Measurements from ENCODE around the gene PURA. TPM values are rescaled to one million over a fixed set of nuclear protein-coding genes. Genes with fewer than 3 reads are reported as not detected.

The PURA gene
- total and polyA plus RNA-seq, 12 donors, result 3.2 to 27.7 (median 24.2) TPM

GRCh38 chr5:140159014-140159927 lies 45.4 kb downstream of the PURA start:
- WGBS, 2 donors, result 77 to 81% methylated on average over 7 of the region's 7 CpGs
- intact Hi-C loops (cut with DNase I), result loop anchor here in 6 of 10 donors (5.0 to 10.0 kb wide), 6 partner anchors 184 to 374 kb away; no protein-coding TSS in a partner anchor

GRCh38 chr5:140162275-140162674 lies 48.4 kb downstream of the PURA start:
- ATAC-seq, result no peak
- Histone ChIP-seq H3K9me3 (no peaks in the 10 kb centered on the region), H3K27me3 (no peaks in the 10 kb centered on the region), H3K36me3 (no peaks in the 10 kb centered on the region), H3K27ac (no peak overlapping the region), H3K4me3 (no peak overlapping the region), H3K4me1 (peaks cover 0 to 20% (median 7%) of the 10 kb centered on the region in 9 donors)
- intact Hi-C loops (cut with DNase I), result no loop called here
- TF ChIP-seq, protein P1, sequence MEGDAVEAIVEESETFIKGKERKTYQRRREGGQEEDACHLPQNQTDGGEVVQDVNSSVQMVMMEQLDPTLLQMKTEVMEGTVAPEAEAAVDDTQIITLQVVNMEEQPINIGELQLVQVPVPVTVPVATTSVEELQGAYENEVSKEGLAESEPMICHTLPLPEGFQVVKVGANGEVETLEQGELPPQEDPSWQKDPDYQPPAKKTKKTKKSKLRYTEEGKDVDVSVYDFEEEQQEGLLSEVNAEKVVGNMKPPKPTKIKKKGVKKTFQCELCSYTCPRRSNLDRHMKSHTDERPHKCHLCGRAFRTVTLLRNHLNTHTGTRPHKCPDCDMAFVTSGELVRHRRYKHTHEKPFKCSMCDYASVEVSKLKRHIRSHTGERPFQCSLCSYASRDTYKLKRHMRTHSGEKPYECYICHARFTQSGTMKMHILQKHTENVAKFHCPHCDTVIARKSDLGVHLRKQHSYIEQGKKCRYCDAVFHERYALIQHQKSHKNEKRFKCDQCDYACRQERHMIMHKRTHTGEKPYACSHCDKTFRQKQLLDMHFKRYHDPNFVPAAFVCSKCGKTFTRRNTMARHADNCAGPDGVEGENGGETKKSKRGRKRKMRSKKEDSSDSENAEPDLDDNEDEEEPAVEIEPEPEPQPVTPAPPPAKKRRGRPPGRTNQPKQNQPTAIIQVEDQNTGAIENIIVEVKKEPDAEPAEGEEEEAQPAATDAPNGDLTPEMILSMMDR (IDR thresholded peaks at IDR 0.05), result no peak
- DNase-seq, result no peak
- 90 to 93% methylated on average over 5 of the region's 5 CpGs for WGBS, 2 donors

More at GRCh38 chr5:140159014-140159927, 45.4 kb downstream of the PURA start:
- no peak for ATAC-seq
- no peak overlapping the region for H3K4me3 ChIP-seq
- no peak for DNase-seq
- H3K4me1 ChIP-seq, result peaks cover 0 to 22% (median 13%) of the 10 kb centered on the region in 9 donors
- H3K27ac ChIP-seq, result no peak overlapping the region
- no peaks in the 10 kb centered on the region for H3K36me3 ChIP-seq
- H3K27me3 ChIP-seq, result no peaks in the 10 kb centered on the region
- TF ChIP-seq, protein P1 (IDR thresholded peaks at IDR 0.05), result no peak
- H3K9me3 ChIP-seq, result no peaks in the 10 kb centered on the region

GRCh38 chr5:140162781-140163180 lies 48.9 kb downstream of the PURA start:
- no peak overlapping the region for H3K27ac ChIP-seq
- no peak overlapping the region for H3K4me3 ChIP-seq
- no peaks in the 10 kb centered on the region for H3K36me3 ChIP-seq
- H3K27me3 ChIP-seq, result no peaks in the 10 kb centered on the region
- intact Hi-C loops (cut with DNase I), result no loop called here
- TF ChIP-seq, protein P1 (IDR thresholded peaks at IDR 0.05), result no peak
- DNase-seq (no peak), ATAC-seq (no peak)
- WGBS, 2 donors, result 81% methylated on average over 5 of the region's 5 CpGs
- H3K4me1 ChIP-seq, result peaks cover 0 to 16% (median 7%) of the 10 kb centered on the region in 9 donors
- no peaks in the 10 kb centered on the region for H3K9me3 ChIP-seq

DNA sequence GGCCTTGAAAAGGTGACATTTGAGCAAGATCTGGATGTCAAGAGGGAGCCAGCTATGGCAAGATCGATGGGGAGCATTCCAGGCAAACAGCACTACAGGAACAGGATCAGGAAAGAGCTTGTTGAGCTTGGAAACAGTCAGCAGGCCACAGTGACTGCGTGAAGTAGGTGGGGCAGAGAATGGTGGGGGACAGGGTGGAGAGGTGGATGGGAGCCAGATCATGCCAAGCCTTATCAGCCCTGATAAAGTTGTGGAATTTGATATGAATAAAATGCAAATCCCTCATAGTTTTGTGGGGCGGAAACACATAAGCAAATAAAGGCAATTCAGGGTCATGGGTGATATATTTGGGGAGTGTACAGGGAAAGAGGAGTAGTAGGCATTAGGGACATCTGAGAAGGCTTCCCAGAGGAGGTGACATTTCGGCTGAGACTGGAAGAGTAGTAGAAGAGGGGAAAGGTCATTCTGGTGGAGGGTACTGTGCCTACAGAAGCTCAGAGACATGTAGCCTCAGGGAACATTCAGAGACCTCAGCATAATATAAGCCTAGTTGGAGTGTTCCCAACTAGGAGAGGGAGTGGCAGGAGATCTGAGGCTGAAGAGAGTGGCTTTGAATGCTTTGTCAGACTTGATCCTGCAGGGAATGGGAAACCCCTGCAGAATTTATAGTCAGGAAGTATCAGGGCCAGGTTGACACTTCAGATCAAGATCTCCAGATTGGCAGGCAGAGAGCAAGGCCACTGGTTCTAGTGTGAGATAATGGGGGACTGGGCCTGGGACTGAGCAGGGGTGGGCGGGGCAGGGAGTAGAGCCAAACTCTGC lies 51.4 kb downstream of the PURA start:
- TF ChIP-seq, protein P1 (IDR thresholded peaks at IDR 0.05), result no peak
- DNase-seq, result no peak
- H3K27me3 ChIP-seq, result no peaks in the 10 kb centered on the region
- no peaks in the 10 kb centered on the region for H3K36me3 ChIP-seq
- H3K4me3 ChIP-seq, result no peak overlapping the region
- ATAC-seq, result peak; percentile 23 to 72 (median 48)
- intact Hi-C loops (cut with DNase I), result loop anchor here in 2 of 10 donors (5.0 kb wide), 1 partner anchor 187 kb away; no protein-coding TSS in a partner anchor
- H3K9me3 ChIP-seq, result no peaks in the 10 kb centered on the region
- WGBS, 2 donors, result 65 to 73% methylated on average over 5 of the region's 5 CpGs
- peaks cover 0 to 16% (median 10%) of the 10 kb centered on the region in 9 donors for H3K4me1 ChIP-seq
- no peak overlapping the region for H3K27ac ChIP-seq
